ENCODE data around the gene REPIN1.

The REPIN1 gene

DNA sequence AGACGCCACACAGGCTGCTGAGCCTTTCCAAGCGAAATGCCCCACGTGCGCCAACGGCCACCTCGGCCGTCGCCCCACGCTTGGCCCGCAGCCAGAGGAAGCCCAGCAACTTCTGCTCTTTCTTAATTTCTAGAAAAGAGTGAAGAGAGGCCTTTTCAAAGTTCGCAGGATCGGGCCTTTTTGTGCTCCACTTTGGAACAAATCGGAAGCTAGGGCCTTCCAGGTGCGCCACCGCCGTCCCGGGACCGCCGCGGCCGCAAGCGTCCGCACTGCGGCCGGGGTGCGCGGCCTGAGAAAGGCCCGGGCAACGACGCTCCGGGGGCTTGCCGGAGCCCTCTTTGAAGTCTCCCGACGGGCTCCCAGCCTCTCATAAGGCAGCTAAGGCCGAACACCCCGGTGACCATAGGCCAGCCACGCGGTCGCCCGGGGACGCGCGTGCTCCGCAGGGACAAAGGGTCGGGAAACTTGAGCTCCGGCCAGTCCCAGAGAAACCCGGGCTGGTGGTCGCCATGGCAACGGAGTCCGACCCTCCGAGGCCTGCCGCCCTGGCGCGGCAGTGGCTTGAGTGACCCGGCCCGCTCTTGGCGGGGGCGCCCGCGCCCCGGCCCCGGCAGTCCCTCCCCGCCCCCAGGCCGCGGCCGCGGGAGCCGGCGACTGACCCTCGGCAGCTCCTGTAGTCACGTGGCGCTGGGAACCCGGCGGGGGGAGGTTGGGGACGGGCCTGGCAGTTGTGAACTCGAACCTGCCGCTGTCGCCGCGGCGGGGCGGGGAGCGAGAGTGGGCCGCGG is at the start of gene REPIN1:
REPIN1 (plus strand) TSS at position 727 of the 788 bp plus-strand sequence. CDS start 890 bp downstream, outside the sequence.
- H3K27ac ChIP-seq (ENCODE audit: low read depth, low read length), result peak within 1 kb of the TSS; percentile 94
- peak within 1 kb of the TSS; percentile 79 to 94 (median 91) for H3K9ac ChIP-seq (ENCODE audit: low read length in 5 of 5)
- H3K4me3 ChIP-seq (ENCODE audit: low read depth in 1 of 5, low read length in 5 of 5), result peak within 1 kb of the TSS; percentile 69 to 90 (median 84)
- no peaks in the 10 kb centered on the region for H3K27me3 ChIP-seq (ENCODE audit: control insufficient read depth in 5 of 5, insufficient read depth in 4 of 5, low read length in 5 of 5)
- H3K36me3 ChIP-seq (ENCODE audit: control insufficient read depth in 5 of 5, insufficient read depth in 5 of 5, low read length in 5 of 5), result peaks cover 0 to 31% (median 26%) of the 10 kb centered on the region in 5 donors
- H3K4me1 ChIP-seq (ENCODE audit: control insufficient read depth in 5 of 5, insufficient read depth in 5 of 5, low read length in 5 of 5), result peaks cover 11 to 56% (median 51%) of the 10 kb centered on the region in 5 donors
- no peaks in the 10 kb centered on the region for H3K9me3 ChIP-seq (ENCODE audit: control insufficient read depth in 5 of 5, low read length in 5 of 5)

DNA sequence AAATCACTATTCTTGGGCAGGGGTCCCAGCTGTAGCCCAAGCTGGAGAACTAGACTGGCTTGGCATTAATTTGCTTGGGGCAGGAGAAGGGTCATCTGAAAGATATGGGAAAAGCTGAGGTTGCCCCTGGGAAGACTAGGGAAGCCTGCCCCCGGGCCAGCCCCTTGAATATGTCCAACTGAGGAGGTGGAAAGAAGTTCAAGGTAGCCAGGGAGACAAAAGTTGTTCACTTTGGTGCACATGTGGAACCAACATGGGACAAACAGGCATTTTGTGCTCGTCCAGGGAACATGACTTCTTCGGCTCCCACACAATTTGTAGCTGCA is 46.9 kb upstream of the REPIN1 start:
- no peak overlapping the region for H3K4me3 ChIP-seq (ENCODE audit: low read depth in 1 of 5, low read length in 5 of 5)
- no peak overlapping the region for H3K9ac ChIP-seq (ENCODE audit: low read length in 5 of 5)
- peaks cover 0 to 8% (median 0%) of the 10 kb centered on the region in 5 donors for H3K27me3 ChIP-seq (ENCODE audit: control insufficient read depth in 5 of 5, insufficient read depth in 4 of 5, low read length in 5 of 5)
- H3K36me3 ChIP-seq (ENCODE audit: control insufficient read depth in 5 of 5, insufficient read depth in 5 of 5, low read length in 5 of 5), result no peaks in the 10 kb centered on the region
- H3K4me1 ChIP-seq (ENCODE audit: control insufficient read depth in 5 of 5, insufficient read depth in 5 of 5, low read length in 5 of 5), result peaks cover 0 to 41% (median 33%) of the 10 kb centered on the region in 5 donors
- H3K27ac ChIP-seq (ENCODE audit: low read depth, low read length), result no peak overlapping the region
- H3K9me3 ChIP-seq (ENCODE audit: control insufficient read depth in 5 of 5, low read length in 5 of 5), result no peaks in the 10 kb centered on the region

DNA sequence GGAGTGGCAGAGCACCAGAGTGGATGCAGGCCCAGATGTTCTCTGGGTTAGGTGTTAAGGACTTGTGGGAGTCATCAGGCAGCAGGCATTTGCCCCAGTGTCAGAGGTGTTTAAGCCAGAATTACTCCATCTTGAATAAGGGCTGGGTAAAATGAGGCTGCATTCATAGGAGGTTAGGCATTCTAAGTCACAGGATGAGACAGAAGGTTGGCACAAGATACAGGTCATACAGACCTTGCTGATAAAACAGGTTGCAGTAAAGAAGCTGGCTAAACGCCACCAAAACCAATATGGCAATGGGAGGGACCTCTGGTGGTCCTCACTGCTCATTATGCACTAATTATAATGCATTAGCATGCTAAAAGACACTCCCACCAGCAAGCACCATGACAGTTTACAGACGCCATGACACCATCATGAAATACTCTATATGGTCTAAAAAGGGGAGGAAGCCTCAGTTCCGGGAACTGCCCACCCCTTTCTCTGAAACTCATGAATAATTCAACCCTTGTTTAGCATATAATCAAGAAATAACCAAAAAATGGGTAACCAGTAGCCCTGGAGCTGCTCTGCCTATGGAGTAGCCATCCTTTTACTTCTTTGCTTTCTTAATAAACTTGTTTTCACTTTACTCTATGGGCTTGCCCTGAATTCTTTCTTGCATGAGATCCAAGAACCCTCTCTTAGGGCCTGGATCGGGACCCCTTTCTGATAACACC is 46.3 kb upstream of the REPIN1 start:
- Histone ChIP-seq H3K4me3 (ENCODE audit: low read depth in 1 of 5, low read length in 5 of 5) (peak overlapping the region; percentile 18 to 78 (median 63)), H3K4me1 (ENCODE audit: control insufficient read depth in 5 of 5, insufficient read depth in 5 of 5, low read length in 5 of 5) (peaks cover 0 to 41% (median 33%) of the 10 kb centered on the region in 5 donors), H3K9ac (ENCODE audit: low read length in 5 of 5) (peak overlapping the region in 3 of 5 donors; percentile 53 to 73 (median 63)), H3K9me3 (ENCODE audit: control insufficient read depth in 5 of 5, low read length in 5 of 5) (no peaks in the 10 kb centered on the region), H3K36me3 (ENCODE audit: control insufficient read depth in 5 of 5, insufficient read depth in 5 of 5, low read length in 5 of 5) (no peaks in the 10 kb centered on the region), H3K27ac (ENCODE audit: low read depth, low read length) (no peak overlapping the region), H3K27me3 (ENCODE audit: control insufficient read depth in 5 of 5, insufficient read depth in 4 of 5, low read length in 5 of 5) (peaks cover 0 to 8% (median 0%) of the 10 kb centered on the region in 5 donors)

DNA sequence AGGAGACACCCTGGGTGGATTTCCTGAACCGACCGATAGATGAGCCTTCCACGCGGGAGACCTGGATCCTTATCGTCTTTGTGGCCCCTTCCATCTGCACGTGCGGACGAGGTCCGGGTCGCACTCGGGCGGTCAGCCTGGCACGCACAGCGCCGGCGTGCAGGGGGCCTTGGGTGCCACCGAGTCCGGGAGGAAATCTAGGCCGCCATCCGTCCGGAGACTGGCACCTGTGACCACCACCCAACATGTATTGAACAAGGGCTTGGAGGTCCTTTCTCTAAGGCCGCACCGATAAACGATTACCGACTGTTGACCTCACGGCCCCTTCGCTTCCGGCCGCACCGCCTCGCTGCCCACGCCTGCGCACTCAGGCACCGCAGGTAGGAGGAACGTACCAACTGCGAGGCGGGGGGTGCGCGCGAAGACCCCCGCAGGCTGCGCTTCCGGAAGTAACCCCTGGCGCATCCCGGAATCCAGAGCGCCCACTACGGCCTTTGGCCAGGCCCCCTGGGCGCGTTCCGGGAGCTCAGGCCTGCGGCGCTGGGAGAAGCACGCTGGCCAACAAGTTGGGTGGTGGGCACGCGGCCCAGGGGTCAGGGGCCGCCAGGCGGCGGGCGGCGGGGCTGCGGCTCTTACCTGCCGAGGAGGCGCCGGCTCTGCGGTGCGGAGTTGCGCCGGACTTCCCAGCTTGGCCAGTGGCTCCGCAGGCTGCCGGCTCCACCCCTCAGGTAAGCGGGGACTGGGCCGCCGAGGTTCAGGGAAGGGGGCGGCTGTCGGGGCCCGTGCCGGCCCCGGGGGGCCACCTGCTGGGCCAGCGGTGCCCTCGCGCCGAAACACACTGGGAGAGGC is 45.6 kb upstream of the REPIN1 start, which contains the start of the genes ACTR3C and LRRC61:
ACTR3C (minus strand) TSS at position 713 of the 849 bp plus-strand sequence. CDS start 28,249 bp downstream, outside the sequence.
LRRC61 (plus strand) TSS at position 523 of the 849 bp plus-strand sequence. CDS start 13,507 bp downstream, outside the sequence.
- peak within 1 kb of the TSS; percentile 49 to 78 (median 70) for H3K4me3 ChIP-seq (ENCODE audit: low read depth in 1 of 5, low read length in 5 of 5)
- peak within 1 kb of the TSS in 4 of 5 donors; percentile 53 to 73 (median 60) for H3K9ac ChIP-seq (ENCODE audit: low read length in 5 of 5)
- no peaks in the 10 kb centered on the region for H3K36me3 ChIP-seq (ENCODE audit: control insufficient read depth in 5 of 5, insufficient read depth in 5 of 5, low read length in 5 of 5)
- H3K27ac ChIP-seq (ENCODE audit: low read depth, low read length), result peak within 1 kb of the TSS; percentile 65
- H3K27me3 ChIP-seq (ENCODE audit: control insufficient read depth in 5 of 5, insufficient read depth in 4 of 5, low read length in 5 of 5), result peaks cover 0 to 8% (median 0%) of the 10 kb centered on the region in 5 donors
- no peaks in the 10 kb centered on the region for H3K9me3 ChIP-seq (ENCODE audit: control insufficient read depth in 5 of 5, low read length in 5 of 5)
- H3K4me1 ChIP-seq (ENCODE audit: control insufficient read depth in 5 of 5, insufficient read depth in 5 of 5, low read length in 5 of 5), result peaks cover 0 to 41% (median 33%) of the 10 kb centered on the region in 5 donors

DNA sequence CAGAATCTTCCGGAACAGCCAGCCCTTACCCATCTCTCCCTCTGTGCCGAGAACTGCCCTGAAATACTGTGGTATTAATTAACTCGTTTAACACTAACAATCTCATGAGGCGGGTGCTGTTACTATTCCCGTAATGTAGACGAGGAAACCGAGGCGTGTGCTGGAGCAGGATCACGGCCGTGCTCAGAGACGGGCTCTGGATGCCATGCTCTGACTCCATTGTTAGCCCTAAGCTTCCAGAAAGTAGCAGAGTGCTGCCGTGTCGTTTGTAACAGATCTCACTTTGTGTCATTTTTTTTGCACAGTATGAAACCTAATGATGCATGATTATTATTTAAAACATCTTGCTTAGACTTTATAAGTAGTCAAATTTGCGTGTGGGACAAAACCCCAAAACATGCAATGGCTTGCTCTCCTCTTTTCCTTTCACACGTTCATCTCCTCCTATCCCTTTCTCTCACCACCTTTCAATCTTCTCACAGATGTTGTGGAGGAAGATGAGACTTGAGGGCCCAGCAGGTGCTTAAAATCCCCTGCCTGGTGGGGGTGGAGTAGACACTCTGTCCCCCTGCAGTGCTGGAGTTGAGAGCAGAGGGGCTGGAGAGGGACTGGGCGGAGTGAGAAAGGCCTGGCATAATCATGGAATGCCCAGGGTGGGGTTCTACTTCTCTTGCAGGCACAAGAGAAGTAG is 44.8 kb upstream of the REPIN1 start:
- Histone ChIP-seq H3K36me3 (ENCODE audit: control insufficient read depth in 5 of 5, insufficient read depth in 5 of 5, low read length in 5 of 5) (peaks cover 0 to 4% (median 0%) of the 10 kb centered on the region in 5 donors), H3K9ac (ENCODE audit: low read length in 5 of 5) (peak overlapping the region in 4 of 5 donors; percentile 53 to 73 (median 60)), H3K9me3 (ENCODE audit: control insufficient read depth in 5 of 5, low read length in 5 of 5) (no peaks in the 10 kb centered on the region), H3K4me3 (ENCODE audit: low read depth in 1 of 5, low read length in 5 of 5) (peak overlapping the region; percentile 49 to 78 (median 70)), H3K4me1 (ENCODE audit: control insufficient read depth in 5 of 5, insufficient read depth in 5 of 5, low read length in 5 of 5) (peaks cover 0 to 41% (median 33%) of the 10 kb centered on the region in 5 donors), H3K27me3 (ENCODE audit: control insufficient read depth in 5 of 5, insufficient read depth in 4 of 5, low read length in 5 of 5) (peaks cover 0 to 8% (median 0%) of the 10 kb centered on the region in 5 donors), H3K27ac (ENCODE audit: low read depth, low read length) (peak overlapping the region; percentile 65)

DNA sequence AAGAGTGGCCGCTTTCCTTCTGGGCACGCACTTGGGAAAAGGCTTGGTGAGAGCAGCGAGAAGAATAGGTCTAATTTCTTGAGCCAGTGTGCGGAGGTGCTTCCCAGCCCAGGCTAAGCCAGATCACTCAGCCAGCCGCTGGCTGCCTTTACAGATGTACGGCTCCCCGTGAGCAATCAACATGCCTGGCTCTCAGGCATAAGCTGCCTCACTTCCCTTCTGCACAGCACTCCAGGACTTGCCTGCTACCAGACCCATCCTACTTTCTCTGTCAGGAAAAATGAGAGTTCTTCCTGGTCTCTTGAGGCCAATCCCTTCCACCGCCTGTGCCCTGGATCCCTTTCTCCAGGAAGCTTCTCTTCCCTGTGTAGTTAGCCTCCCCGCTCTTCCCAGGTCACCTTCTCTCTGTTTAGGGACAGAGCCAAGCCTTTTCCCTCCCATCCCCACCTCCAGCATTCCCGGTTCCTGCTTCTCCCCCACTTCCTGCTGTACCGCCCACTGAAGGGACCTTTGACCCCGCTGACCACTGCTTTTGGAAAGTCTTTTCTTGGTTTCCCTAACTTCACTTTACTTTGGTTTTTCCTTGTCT is 44.2 kb upstream of the REPIN1 start:
- H3K4me3 ChIP-seq (ENCODE audit: low read depth in 1 of 5, low read length in 5 of 5), result peak overlapping the region in 1 of 5 donors; percentile 70
- peak overlapping the region; percentile 65 for H3K27ac ChIP-seq (ENCODE audit: low read depth, low read length)
- H3K36me3 ChIP-seq (ENCODE audit: control insufficient read depth in 5 of 5, insufficient read depth in 5 of 5, low read length in 5 of 5), result peaks cover 0 to 8% (median 0%) of the 10 kb centered on the region in 5 donors
- peaks cover 0 to 8% (median 0%) of the 10 kb centered on the region in 5 donors for H3K27me3 ChIP-seq (ENCODE audit: control insufficient read depth in 5 of 5, insufficient read depth in 4 of 5, low read length in 5 of 5)
- H3K9me3 ChIP-seq (ENCODE audit: control insufficient read depth in 5 of 5, low read length in 5 of 5), result no peaks in the 10 kb centered on the region
- no peak overlapping the region for H3K9ac ChIP-seq (ENCODE audit: low read length in 5 of 5)
- peaks cover 0 to 44% (median 33%) of the 10 kb centered on the region in 5 donors for H3K4me1 ChIP-seq (ENCODE audit: control insufficient read depth in 5 of 5, insufficient read depth in 5 of 5, low read length in 5 of 5)

DNA sequence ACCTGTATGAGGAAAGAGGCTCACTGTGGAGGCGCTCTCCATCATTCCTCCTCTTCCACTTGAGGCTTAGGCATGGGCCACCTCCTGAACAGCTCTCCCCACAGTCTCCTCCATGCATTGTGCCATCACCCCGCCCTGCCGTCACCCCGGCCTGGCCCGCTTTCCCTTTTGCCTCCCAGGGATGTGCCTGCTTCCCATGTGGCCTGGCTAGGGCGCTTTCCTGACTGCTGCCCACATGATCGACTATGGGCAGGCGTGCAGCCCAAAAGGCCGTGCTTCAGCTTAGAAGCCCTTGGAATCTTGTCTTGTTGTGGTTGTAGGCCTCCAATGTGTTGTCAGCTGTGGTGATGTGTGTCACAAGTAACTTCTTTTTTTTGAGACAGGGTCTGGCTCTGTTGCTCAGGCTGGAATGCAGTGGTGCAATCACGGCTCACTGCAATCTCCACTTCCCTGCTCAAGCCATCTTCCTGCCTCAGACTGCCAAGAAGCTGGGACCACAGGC is 43.5 kb upstream of the REPIN1 start:
- no peak overlapping the region for H3K9ac ChIP-seq (ENCODE audit: low read length in 5 of 5)
- H3K27me3 ChIP-seq (ENCODE audit: control insufficient read depth in 5 of 5, insufficient read depth in 4 of 5, low read length in 5 of 5), result peaks cover 0 to 8% (median 0%) of the 10 kb centered on the region in 5 donors
- peaks cover 0 to 8% (median 0%) of the 10 kb centered on the region in 5 donors for H3K36me3 ChIP-seq (ENCODE audit: control insufficient read depth in 5 of 5, insufficient read depth in 5 of 5, low read length in 5 of 5)
- no peaks in the 10 kb centered on the region for H3K9me3 ChIP-seq (ENCODE audit: control insufficient read depth in 5 of 5, low read length in 5 of 5)
- H3K4me1 ChIP-seq (ENCODE audit: control insufficient read depth in 5 of 5, insufficient read depth in 5 of 5, low read length in 5 of 5), result peaks cover 0 to 51% (median 37%) of the 10 kb centered on the region in 5 donors
- H3K27ac ChIP-seq (ENCODE audit: low read depth, low read length), result peak overlapping the region; percentile 65
- no peak overlapping the region for H3K4me3 ChIP-seq (ENCODE audit: low read depth in 1 of 5, low read length in 5 of 5)

DNA sequence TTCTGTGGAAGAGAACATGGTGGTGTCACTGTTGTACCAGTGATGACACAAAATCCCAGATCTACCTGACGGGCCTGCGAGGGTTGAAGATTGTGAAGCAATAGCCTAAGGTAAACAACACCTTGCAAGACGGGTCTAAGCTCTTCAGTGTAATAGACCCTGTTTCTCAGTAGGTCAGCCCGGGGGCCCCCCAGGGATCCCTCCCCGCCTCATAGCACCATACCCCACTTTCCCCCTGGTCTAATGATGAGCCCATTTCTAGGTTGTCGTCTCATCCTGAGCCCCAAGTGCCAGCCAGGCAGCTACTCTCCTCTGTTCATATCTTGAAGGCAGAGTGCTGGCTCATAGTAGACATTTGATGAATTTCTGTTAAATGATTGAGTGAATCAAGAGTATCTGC is 42.7 kb upstream of the REPIN1 start:
- Histone ChIP-seq H3K27me3 (ENCODE audit: control insufficient read depth in 5 of 5, insufficient read depth in 4 of 5, low read length in 5 of 5) (peaks cover 0 to 8% (median 0%) of the 10 kb centered on the region in 5 donors), H3K36me3 (ENCODE audit: control insufficient read depth in 5 of 5, insufficient read depth in 5 of 5, low read length in 5 of 5) (peaks cover 0 to 12% (median 0%) of the 10 kb centered on the region in 5 donors), H3K27ac (ENCODE audit: low read depth, low read length) (no peak overlapping the region), H3K4me3 (ENCODE audit: low read depth in 1 of 5, low read length in 5 of 5) (no peak overlapping the region), H3K4me1 (ENCODE audit: control insufficient read depth in 5 of 5, insufficient read depth in 5 of 5, low read length in 5 of 5) (peaks cover 0 to 53% (median 37%) of the 10 kb centered on the region in 5 donors), H3K9me3 (ENCODE audit: control insufficient read depth in 5 of 5, low read length in 5 of 5) (no peaks in the 10 kb centered on the region), H3K9ac (ENCODE audit: low read length in 5 of 5) (no peak overlapping the region)

Data from subcutaneous abdominal adipose tissue (tissue), 5 donors.